Neural cell (in vitro differentiated cells): ENCODE results near the gene USP3.

Experiments
- EP300 ChIP-seq: fragments of 450-650 bp; conservative IDR thresholded peaks from 2 replicates; pipeline ENCODE4 v1.6.1; 2014; ENCODE audit warnings: antibody characterized with exemption, mild to moderate bottlenecking, moderate library complexity; ENCODE audit not compliant: poor library complexity, severe bottlenecking
- EZH2 ChIP-seq: fragments of 200-600, 300-800 bp; shearing (Covaris generic), sonication (generic); IDR thresholded peaks from 2 replicates; pipeline ENCODE4 v1.6.1; 2014; ENCODE audit warnings: antibody characterized with exemption, low read length, borderline replicate concordance, mild to moderate bottlenecking; ENCODE audit not compliant: insufficient read depth, poor library complexity, severe bottlenecking
- MXI1 ChIP-seq: fragments of 450-650 bp; conservative IDR thresholded peaks from 2 replicates; pipeline ENCODE4 v1.6.1; 2014; ENCODE audit warnings: antibody characterized with exemption, mild to moderate bottlenecking; ENCODE audit not compliant: poor library complexity, severe bottlenecking
- POLR2AphosphoS5 ChIP-seq: IDR thresholded peaks from 2 replicates; pipeline ENCODE4 v1.6.1; 2012
- RAD21 ChIP-seq: fragments of 450-650 bp; conservative IDR thresholded peaks from 2 replicates; pipeline ENCODE4 v1.6.1; 2014; ENCODE audit warnings: antibody characterized with exemption, mild to moderate bottlenecking, moderate library complexity
- SMC3 ChIP-seq: fragments of 450-650 bp; conservative IDR thresholded peaks from 2 replicates; pipeline ENCODE4 v1.6.1; 2014; ENCODE audit warnings: antibody characterized with exemption, mild to moderate bottlenecking, moderate library complexity; ENCODE audit not compliant: poor library complexity
- TAF1 ChIP-seq: IDR thresholded peaks from 2 replicates; pipeline ENCODE4 v1.6.1; 2012; ENCODE audit warnings: low read depth
- TF ChIP-seq, protein P1 (sequence below): fragments of 450-650 bp; IDR thresholded peaks from 2 replicates; pipeline ENCODE4 v1.5.1; 2014; ENCODE audit warnings: antibody characterized with exemption, mild to moderate bottlenecking, moderate library complexity; ENCODE audit not compliant: poor library complexity, severe bottlenecking
- TF ChIP-seq, protein P2 (sequence below): IDR thresholded peaks from 2 replicates; pipeline ENCODE4 v1.6.1; 2012; ENCODE audit warnings: borderline replicate concordance

DNA sequence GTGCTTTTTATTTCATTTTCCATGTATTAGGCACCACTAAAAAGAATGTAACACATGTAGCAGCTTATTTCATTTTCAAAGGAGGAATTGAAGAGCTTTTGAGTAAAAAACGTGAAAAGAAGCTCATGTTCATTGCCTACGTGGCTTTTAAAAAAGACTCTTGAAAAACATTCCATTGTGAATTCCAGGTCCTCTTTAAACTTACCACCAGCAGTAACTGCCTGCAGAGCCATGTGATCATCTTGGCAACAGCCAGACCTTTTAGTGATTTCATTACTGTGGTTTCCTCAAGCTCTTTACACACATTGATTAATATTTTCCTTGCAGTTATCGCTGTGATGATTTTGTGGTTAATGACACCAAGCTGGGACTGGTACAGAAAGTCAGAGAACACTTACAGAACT is 49.0 kb downstream of the USP3 start:
- TF ChIP-seq, protein P1, sequence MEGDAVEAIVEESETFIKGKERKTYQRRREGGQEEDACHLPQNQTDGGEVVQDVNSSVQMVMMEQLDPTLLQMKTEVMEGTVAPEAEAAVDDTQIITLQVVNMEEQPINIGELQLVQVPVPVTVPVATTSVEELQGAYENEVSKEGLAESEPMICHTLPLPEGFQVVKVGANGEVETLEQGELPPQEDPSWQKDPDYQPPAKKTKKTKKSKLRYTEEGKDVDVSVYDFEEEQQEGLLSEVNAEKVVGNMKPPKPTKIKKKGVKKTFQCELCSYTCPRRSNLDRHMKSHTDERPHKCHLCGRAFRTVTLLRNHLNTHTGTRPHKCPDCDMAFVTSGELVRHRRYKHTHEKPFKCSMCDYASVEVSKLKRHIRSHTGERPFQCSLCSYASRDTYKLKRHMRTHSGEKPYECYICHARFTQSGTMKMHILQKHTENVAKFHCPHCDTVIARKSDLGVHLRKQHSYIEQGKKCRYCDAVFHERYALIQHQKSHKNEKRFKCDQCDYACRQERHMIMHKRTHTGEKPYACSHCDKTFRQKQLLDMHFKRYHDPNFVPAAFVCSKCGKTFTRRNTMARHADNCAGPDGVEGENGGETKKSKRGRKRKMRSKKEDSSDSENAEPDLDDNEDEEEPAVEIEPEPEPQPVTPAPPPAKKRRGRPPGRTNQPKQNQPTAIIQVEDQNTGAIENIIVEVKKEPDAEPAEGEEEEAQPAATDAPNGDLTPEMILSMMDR: no peak
- TF ChIP-seq EZH2: no peak
- TF ChIP-seq, protein P2, sequence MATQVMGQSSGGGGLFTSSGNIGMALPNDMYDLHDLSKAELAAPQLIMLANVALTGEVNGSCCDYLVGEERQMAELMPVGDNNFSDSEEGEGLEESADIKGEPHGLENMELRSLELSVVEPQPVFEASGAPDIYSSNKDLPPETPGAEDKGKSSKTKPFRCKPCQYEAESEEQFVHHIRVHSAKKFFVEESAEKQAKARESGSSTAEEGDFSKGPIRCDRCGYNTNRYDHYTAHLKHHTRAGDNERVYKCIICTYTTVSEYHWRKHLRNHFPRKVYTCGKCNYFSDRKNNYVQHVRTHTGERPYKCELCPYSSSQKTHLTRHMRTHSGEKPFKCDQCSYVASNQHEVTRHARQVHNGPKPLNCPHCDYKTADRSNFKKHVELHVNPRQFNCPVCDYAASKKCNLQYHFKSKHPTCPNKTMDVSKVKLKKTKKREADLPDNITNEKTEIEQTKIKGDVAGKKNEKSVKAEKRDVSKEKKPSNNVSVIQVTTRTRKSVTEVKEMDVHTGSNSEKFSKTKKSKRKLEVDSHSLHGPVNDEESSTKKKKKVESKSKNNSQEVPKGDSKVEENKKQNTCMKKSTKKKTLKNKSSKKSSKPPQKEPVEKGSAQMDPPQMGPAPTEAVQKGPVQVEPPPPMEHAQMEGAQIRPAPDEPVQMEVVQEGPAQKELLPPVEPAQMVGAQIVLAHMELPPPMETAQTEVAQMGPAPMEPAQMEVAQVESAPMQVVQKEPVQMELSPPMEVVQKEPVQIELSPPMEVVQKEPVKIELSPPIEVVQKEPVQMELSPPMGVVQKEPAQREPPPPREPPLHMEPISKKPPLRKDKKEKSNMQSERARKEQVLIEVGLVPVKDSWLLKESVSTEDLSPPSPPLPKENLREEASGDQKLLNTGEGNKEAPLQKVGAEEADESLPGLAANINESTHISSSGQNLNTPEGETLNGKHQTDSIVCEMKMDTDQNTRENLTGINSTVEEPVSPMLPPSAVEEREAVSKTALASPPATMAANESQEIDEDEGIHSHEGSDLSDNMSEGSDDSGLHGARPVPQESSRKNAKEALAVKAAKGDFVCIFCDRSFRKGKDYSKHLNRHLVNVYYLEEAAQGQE: no peak
- TF ChIP-seq POLR2AphosphoS5: no peak
- no peak for TF ChIP-seq SMC3
- TF ChIP-seq RAD21: no peak
- no peak for TF ChIP-seq TAF1
- no peak for TF ChIP-seq EP300
- TF ChIP-seq MXI1: no peak
